HEK293 (cell line): ENCODE data around the gene DPEP2.

Experiments used
- CTCF ChIA-PET: fragments of 350-600 bp; formaldehyde crosslinking; extraction: SDS; loops from one replicate; lab custom pipeline; 2021; ENCODE audit warnings: antibody characterized with exemption; lab: Yijun Ruan, JAX
- POLR2A ChIA-PET: fragments of 300-600 bp; formaldehyde crosslinking; extraction: SDS; loops from one replicate; lab custom pipeline; 2020; ENCODE audit warnings: antibody characterized with exemption, inconsistent platforms; lab: Yijun Ruan, JAX
- H3K27ac ChIP-seq: fragments of 200-500 bp; sonication (Bioruptor generic); 2 replicates; pipeline ENCODE4 v1.5.1; 2014; ENCODE audit warnings: low read depth, low read length, control low read depth, inconsistent platforms; ENCODE audit errors: extremely low read depth
- H3K36me3 ChIP-seq, 2 experiments: fragments of 200-500 bp in 1 of 2; sonication (Bioruptor generic) in 1 of 2; 1 replicate in 1 of 2; 2 replicates in 1 of 2; pipeline ENCODE4 v1.5.1; 2014 to 2017; ENCODE audit warnings: inconsistent platforms in 2 of 2, low read length in 2 of 2; ENCODE audit not compliant: control insufficient read depth in 2 of 2, insufficient read depth in 1 of 2
- H3K4me1 ChIP-seq: fragments of 200-500 bp; sonication (Bioruptor generic); 2 replicates; pipeline ENCODE4 v1.5.1; 2014; ENCODE audit warnings: mild to moderate bottlenecking, low read length, inconsistent platforms; ENCODE audit not compliant: control insufficient read depth, insufficient read depth
- H3K4me3 ChIP-seq: 2 replicates; pipeline ENCODE4 v1.5.1; 2011; ENCODE audit warnings: low read depth, mild to moderate bottlenecking, control low read depth, low read length, moderate library complexity
- H3K9me3 ChIP-seq: fragments of 200-500 bp; sonication (Bioruptor generic); 2 replicates; pipeline ENCODE4 v1.5.1; 2014; ENCODE audit warnings: low read depth, low read length, inconsistent platforms; ENCODE audit not compliant: control insufficient read depth, insufficient read depth
- GFI1B ChIP-seq: fragments of 450-650 bp; formaldehyde crosslinking; IDR thresholded peaks from 2 replicates; pipeline ENCODE4 v1.5.1; 2016; ENCODE audit warnings: missing biosample characterization, missing genetic modification characterization
- GLIS2 ChIP-seq: fragments of 450-650 bp; formaldehyde crosslinking; IDR thresholded peaks from 2 replicates; pipeline ENCODE4 v1.5.1; 2016; ENCODE audit warnings: missing biosample characterization, missing genetic modification characterization
- KLF16 ChIP-seq: fragments of 450-650 bp; formaldehyde crosslinking; IDR thresholded peaks from 2 replicates; pipeline ENCODE4 v1.5.1; 2017; ENCODE audit warnings: missing biosample characterization, missing genetic modification characterization
- KLF8 ChIP-seq: fragments of 450-650 bp; formaldehyde crosslinking; IDR thresholded peaks from 2 replicates; pipeline ENCODE4 v1.5.1; 2016; ENCODE audit warnings: missing biosample characterization, missing genetic modification characterization
- MEIS1 ChIP-seq: sonication (generic); formaldehyde crosslinking; IDR thresholded peaks from 2 replicates; pipeline ENCODE4 v1.8.1; 2022; ENCODE audit warnings: missing genetic modification reagents, mild to moderate bottlenecking, borderline replicate concordance
- SALL2 ChIP-seq: fragments of 450-650 bp; formaldehyde crosslinking; IDR thresholded peaks from 2 replicates; pipeline ENCODE4 v1.5.0; 2017; ENCODE audit warnings: missing biosample characterization, mild to moderate bottlenecking, missing genetic modification characterization, borderline replicate concordance
- ZBTB17 ChIP-seq: fragments of 450-650 bp; formaldehyde crosslinking; IDR thresholded peaks from 2 replicates; pipeline ENCODE4 v1.5.1; 2016; ENCODE audit warnings: missing biosample characterization, missing genetic modification characterization
- ZBTB7A ChIP-seq: fragments of 450-650 bp; formaldehyde crosslinking; IDR thresholded peaks from 2 replicates; pipeline ENCODE4 v1.5.1; 2016; ENCODE audit warnings: low read depth, missing biosample characterization, missing genetic modification characterization
- ZBTB8A ChIP-seq: fragments of 450-650 bp; formaldehyde crosslinking; IDR thresholded peaks from 2 replicates; pipeline ENCODE4 v1.5.1; 2016; ENCODE audit warnings: missing biosample characterization, missing genetic modification characterization
- ZIC2 ChIP-seq: fragments of 450-650 bp; formaldehyde crosslinking; IDR thresholded peaks from 2 replicates; pipeline ENCODE4 v1.5.1; 2016; ENCODE audit warnings: missing biosample characterization, missing genetic modification characterization
- ZNF10 ChIP-seq: fragments of 450-650 bp; formaldehyde crosslinking; IDR thresholded peaks from 2 replicates; pipeline ENCODE4 v1.5.1; 2017; ENCODE audit warnings: missing biosample characterization, missing genetic modification characterization
- ZNF18 ChIP-seq: fragments of 450-650 bp; formaldehyde crosslinking; IDR thresholded peaks from 2 replicates; pipeline ENCODE4 v1.5.1; 2016; ENCODE audit warnings: missing biosample characterization, missing genetic modification characterization
- ZNF19 ChIP-seq: fragments of 450-650 bp; formaldehyde crosslinking; IDR thresholded peaks from 2 replicates; pipeline ENCODE4; 2016; ENCODE audit warnings: missing biosample characterization, missing genetic modification characterization, low read depth
- ZNF311 ChIP-seq: fragments of 450-650 bp; formaldehyde crosslinking; IDR thresholded peaks from 2 replicates; pipeline ENCODE4 v1.5.1; 2017; ENCODE audit warnings: missing biosample characterization, missing genetic modification characterization, borderline replicate concordance
- ZNF335 ChIP-seq: fragments of 450-650 bp; formaldehyde crosslinking; conservative IDR thresholded peaks from 2 replicates; pipeline ENCODE4 v1.5.1; 2016; ENCODE audit warnings: missing biosample characterization, missing genetic modification characterization
- ZNF473 ChIP-seq: fragments of 450-650 bp; formaldehyde crosslinking; IDR thresholded peaks from 2 replicates; pipeline ENCODE4 v1.5.1; 2017; ENCODE audit warnings: missing biosample characterization, missing genetic modification characterization
- ZNF510 ChIP-seq: fragments of 450-650 bp; formaldehyde crosslinking; IDR thresholded peaks from 2 replicates; pipeline ENCODE4 v1.5.1; 2018; ENCODE audit warnings: mild to moderate bottlenecking, missing genetic modification characterization, missing biosample characterization; ENCODE audit not compliant: insufficient replicate concordance
- ZNF596 ChIP-seq: fragments of 450-650 bp; IDR thresholded peaks from 2 replicates; pipeline ENCODE4 v1.5.0; 2018; ENCODE audit warnings: missing biosample characterization, mild to moderate bottlenecking, missing genetic modification characterization, moderate library complexity
- ZNF600 ChIP-seq: fragments of 450-650 bp; formaldehyde crosslinking; IDR thresholded peaks from 2 replicates; pipeline ENCODE4 v1.5.1; 2016; ENCODE audit warnings: missing biosample characterization, missing genetic modification characterization
- ZNF629 ChIP-seq: fragments of 450-650 bp; formaldehyde crosslinking; IDR thresholded peaks from 2 replicates; pipeline ENCODE4 v1.5.1; 2017; ENCODE audit warnings: missing biosample characterization, missing genetic modification characterization
- ZNF792 ChIP-seq: fragments of 450-650 bp; formaldehyde crosslinking; IDR thresholded peaks from 2 replicates; pipeline ENCODE4 v1.5.1; 2016; ENCODE audit warnings: missing biosample characterization, missing genetic modification characterization
- ZSCAN30 ChIP-seq: fragments of 450-650 bp; IDR thresholded peaks from 2 replicates; pipeline ENCODE4 v1.5.1; 2018; ENCODE audit warnings: missing biosample characterization, mild to moderate bottlenecking, missing genetic modification characterization, moderate library complexity
- TF ChIP-seq, protein P1 (sequence below): fragments of 450-650 bp; formaldehyde crosslinking; IDR thresholded peaks from 2 replicates; pipeline ENCODE4 v1.5.1; 2016; ENCODE audit warnings: missing biosample characterization, missing genetic modification characterization
- TF ChIP-seq, protein P2 (sequence below): fragments of 450-650 bp; formaldehyde crosslinking; IDR thresholded peaks from 2 replicates; pipeline ENCODE4 v1.5.1; 2017; ENCODE audit warnings: missing biosample characterization, missing genetic modification characterization

DPEP2 gene

DNA sequence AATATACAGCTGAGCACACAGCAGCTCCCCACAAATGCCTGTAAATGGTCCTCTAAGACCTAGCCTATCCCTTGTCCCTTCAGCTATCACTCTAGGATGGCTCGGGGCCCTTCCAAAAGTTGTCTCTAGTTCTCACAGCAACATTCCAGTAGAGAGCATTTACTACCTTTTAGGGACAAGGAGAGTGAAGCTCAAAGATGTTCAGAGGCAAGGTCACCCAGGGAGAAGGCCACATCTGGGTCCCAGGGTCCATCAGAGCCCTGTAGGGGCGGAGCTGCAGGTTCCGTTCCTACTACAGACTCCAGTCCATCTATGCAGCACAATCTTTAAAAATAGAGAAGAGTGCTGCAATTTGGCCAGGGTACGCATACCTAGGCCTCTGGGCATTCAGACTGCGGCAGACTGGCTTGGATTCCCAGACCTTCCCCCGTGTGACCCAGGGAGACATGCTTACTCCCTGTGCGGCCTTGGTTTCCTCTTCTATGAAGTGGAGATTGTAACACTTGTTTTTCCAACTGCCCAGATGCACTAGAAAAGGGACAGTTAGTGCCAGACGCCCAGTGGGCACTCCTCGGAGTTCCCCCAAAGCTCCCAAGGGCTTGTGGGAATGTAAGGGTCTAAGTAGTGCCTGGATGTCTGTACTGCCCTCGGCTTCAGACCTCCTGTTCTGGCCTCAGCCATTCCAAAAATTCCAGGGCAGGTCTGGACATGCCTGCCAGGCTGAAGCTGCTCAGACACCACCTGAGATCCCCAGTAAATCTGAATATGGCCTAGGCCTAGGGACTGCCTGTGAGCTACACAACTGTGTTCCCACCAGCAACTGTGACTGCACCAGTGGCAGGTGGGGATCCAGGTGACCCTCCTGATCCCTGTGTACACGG is 33.4 kb downstream of the DPEP2 start:
- ChIA-PET CTCF (interaction anchor here (1.0 to 1.2 kb wide), 2 partner anchors 23 to 28 kb away, joined by 4 to 5 read pairs; no protein-coding TSS in a partner anchor), POLR2A (interaction anchor here (0.5 to 2.3 kb wide), 12 partner anchors 17 to 261 kb away, joined by 3 to 13 read pairs (median 5); partner anchors contain the start of genes DDX28, DUS2, NUTF2 and PSMB10)
- no peaks in the 10 kb centered on the region for H3K9me3 ChIP-seq
- H3K36me3 ChIP-seq: peaks cover 0 to 52% of the 10 kb centered on the region in 2 experiments; a peak in 2 of 3 replicates
- peak overlapping the region; percentile 62 for H3K27ac ChIP-seq
- no peaks in the 10 kb centered on the region; the same call in none of the 2 replicates for H3K4me1 ChIP-seq
- TF ChIP-seq, protein P1, sequence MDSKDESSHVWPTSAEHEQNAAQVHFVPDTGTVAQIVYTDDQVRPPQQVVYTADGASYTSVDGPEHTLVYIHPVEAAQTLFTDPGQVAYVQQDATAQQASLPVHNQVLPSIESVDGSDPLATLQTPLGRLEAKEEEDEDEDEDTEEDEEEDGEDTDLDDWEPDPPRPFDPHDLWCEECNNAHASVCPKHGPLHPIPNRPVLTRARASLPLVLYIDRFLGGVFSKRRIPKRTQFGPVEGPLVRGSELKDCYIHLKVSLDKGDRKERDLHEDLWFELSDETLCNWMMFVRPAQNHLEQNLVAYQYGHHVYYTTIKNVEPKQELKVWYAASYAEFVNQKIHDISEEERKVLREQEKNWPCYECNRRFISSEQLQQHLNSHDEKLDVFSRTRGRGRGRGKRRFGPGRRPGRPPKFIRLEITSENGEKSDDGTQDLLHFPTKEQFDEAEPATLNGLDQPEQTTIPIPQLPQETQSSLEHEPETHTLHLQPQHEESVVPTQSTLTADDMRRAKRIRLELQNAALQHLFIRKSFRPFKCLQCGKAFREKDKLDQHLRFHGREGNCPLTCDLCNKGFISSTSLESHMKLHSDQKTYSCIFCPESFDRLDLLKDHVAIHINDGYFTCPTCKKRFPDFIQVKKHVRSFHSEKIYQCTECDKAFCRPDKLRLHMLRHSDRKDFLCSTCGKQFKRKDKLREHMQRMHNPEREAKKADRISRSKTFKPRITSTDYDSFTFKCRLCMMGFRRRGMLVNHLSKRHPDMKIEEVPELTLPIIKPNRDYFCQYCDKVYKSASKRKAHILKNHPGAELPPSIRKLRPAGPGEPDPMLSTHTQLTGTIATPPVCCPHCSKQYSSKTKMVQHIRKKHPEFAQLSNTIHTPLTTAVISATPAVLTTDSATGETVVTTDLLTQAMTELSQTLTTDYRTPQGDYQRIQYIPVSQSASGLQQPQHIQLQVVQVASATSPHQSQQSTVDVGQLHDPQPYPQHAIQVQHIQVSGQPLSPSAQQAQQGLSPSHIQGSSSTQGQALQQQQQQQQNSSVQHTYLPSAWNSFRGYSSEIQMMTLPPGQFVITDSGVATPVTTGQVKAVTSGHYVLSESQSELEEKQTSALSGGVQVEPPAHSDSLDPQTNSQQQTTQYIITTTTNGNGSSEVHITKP (tag by site-specific recombination): peak; percentile 32; the same call in 1 of the 2 replicates
- TF ChIP-seq ZNF18 (tag by site-specific recombination): no peak
- 0 out of 2 replicates have a peak, but pooled peaks have one; percentile 13 for TF ChIP-seq ZBTB17 (tag by site-specific recombination)
- TF ChIP-seq ZNF19 (tag by site-specific recombination): no peak
- peak; percentile 69 for TF ChIP-seq ZNF600 (tag by site-specific recombination)
- TF ChIP-seq ZBTB8A (tag by site-specific recombination): no peak
- TF ChIP-seq MEIS1 (CRISPR knock-in tag): no peak
- TF ChIP-seq ZNF335 (tag by site-specific recombination): 0 out of 2 replicates have a peak, but pooled peaks have one; percentile 10
- TF ChIP-seq ZNF792 (tag by site-specific recombination): 0 out of 2 replicates have a peak, but pooled peaks have one; percentile 27
- peak overlapping the region; percentile 23 for H3K4me3 ChIP-seq

GRCh38 chr16:67964477-67965131 is 34.7 kb downstream of the DPEP2 start:
- Histone ChIP-seq H3K4me3 (no peak overlapping the region), H3K4me1 (no peaks in the 10 kb centered on the region; the same call in none of the 2 replicates), H3K36me3 (peaks cover 0 to 65% of the 10 kb centered on the region in 2 experiments; a peak in 2 of 3 replicates), H3K27ac (no peak overlapping the region), H3K9me3 (no peaks in the 10 kb centered on the region)
- ChIA-PET CTCF (interaction anchor here (0.6 kb wide), 2 partner anchors 29 to 176 kb away, joined by 3 read pairs; no protein-coding TSS in a partner anchor), POLR2A (interaction anchor here (0.7 to 1.3 kb wide), 2 partner anchors 17 to 58 kb away, joined by 3 to 4 read pairs; partner anchors contain the start of genes DDX28 and DUS2)
- no peak for TF ChIP-seq ZBTB7A (tag by site-specific recombination)
- no peak for TF ChIP-seq ZNF596 (tag by site-specific recombination)
- TF ChIP-seq GFI1B (tag by site-specific recombination): no peak
- no peak for TF ChIP-seq GLIS2 (tag by site-specific recombination)
- no peak for TF ChIP-seq ZSCAN30 (tag by site-specific recombination)
- no peak for TF ChIP-seq ZNF311 (tag by site-specific recombination)
- TF ChIP-seq KLF16 (tag by site-specific recombination): no peak
- no peak for TF ChIP-seq ZNF473 (tag by site-specific recombination)
- TF ChIP-seq ZNF510 (tag by site-specific recombination): no peak
- no peak for TF ChIP-seq ZNF19 (tag by site-specific recombination)
- TF ChIP-seq ZNF10 (tag by site-specific recombination): 0 out of 2 replicates have a peak, but pooled peaks have one; percentile 14
- TF ChIP-seq, protein P2, sequence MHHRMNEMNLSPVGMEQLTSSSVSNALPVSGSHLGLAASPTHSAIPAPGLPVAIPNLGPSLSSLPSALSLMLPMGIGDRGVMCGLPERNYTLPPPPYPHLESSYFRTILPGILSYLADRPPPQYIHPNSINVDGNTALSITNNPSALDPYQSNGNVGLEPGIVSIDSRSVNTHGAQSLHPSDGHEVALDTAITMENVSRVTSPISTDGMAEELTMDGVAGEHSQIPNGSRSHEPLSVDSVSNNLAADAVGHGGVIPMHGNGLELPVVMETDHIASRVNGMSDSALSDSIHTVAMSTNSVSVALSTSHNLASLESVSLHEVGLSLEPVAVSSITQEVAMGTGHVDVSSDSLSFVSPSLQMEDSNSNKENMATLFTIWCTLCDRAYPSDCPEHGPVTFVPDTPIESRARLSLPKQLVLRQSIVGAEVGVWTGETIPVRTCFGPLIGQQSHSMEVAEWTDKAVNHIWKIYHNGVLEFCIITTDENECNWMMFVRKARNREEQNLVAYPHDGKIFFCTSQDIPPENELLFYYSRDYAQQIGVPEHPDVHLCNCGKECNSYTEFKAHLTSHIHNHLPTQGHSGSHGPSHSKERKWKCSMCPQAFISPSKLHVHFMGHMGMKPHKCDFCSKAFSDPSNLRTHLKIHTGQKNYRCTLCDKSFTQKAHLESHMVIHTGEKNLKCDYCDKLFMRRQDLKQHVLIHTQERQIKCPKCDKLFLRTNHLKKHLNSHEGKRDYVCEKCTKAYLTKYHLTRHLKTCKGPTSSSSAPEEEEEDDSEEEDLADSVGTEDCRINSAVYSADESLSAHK (tag by site-specific recombination): peak; percentile 77
- no peak for TF ChIP-seq KLF8 (tag by site-specific recombination)
- no peak for TF ChIP-seq ZNF629
- TF ChIP-seq ZIC2 (tag by site-specific recombination): 0 out of 2 replicates have a peak, but pooled peaks have one; percentile 33
- no peak for TF ChIP-seq SALL2 (tag by site-specific recombination)
